HG02852 (cell line): ENCODE data around the gene SAMD4A.

Source experiments
- ATAC-seq: cut with Tn5 transposase; IDR thresholded peaks from one replicate; pipeline ENCODE4 v1.9.1; 2021; ENCODE audit warnings: mild to moderate bottlenecking, moderate library complexity; ENCODE audit not compliant: unreplicated experiment

The SAMD4A gene

GRCh38 chr14:54676812-54677708 is 110.1 kb downstream of the SAMD4A start:
- ATAC-seq = no peak

- no peak for ATAC-seq
These were observed 113.7 kb downstream of the SAMD4A start for GRCh38 chr14:54680651-54681050.

GRCh38 chr14:54681811-54682261 is 114.9 kb downstream of the SAMD4A start:
- no peak for ATAC-seq

DNA sequence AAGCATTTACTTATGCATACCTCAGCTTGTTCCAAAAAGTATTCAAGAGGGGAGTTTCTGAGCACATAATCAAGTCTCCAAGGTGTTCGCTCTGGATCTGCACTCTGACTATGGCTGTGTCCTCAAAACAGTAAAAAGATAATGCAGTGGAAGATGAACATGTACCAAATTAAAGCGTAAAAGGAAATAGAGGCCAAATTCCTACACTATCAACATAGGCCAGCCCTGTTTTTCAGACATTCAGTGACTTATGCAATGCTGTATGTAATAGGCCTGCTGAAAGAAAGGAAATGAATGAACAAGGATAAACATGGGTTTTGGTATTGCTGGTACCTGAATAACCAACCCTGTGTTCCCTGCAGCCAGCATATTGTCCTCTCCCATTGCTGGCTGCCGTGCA is 115.7 kb downstream of the SAMD4A start:
- ATAC-seq = no peak

- ATAC-seq = no peak
These were observed 117.2 kb downstream of the SAMD4A start for GRCh38 chr14:54683882-54684794.

DNA sequence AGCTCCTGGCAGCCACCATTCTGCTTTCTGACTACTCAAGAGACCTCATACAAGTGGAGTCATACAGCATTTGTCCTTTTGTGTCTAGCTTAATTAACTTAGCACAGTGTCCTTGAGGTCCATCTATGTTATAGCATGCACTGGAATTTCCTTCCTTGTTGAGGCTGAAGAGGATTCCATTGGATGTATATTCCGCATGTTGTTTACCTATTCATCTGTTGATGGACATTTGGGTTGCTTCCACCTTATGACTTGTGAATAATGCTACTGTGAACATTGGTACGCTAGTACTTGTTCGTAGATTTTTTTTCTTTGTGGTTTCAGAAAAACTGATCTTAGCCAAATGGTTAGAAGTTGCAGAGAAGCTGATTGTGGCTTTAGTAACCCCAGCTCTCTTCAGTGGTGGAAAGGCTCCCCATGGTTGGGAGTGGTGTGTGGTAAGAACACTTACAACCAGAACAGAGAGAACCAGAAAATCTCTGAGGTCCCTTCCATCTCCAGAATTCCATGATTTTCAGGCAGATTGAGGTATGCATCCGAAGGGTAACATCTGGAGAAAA is 118.4 kb downstream of the SAMD4A start:
- ATAC-seq = no peak

DNA sequence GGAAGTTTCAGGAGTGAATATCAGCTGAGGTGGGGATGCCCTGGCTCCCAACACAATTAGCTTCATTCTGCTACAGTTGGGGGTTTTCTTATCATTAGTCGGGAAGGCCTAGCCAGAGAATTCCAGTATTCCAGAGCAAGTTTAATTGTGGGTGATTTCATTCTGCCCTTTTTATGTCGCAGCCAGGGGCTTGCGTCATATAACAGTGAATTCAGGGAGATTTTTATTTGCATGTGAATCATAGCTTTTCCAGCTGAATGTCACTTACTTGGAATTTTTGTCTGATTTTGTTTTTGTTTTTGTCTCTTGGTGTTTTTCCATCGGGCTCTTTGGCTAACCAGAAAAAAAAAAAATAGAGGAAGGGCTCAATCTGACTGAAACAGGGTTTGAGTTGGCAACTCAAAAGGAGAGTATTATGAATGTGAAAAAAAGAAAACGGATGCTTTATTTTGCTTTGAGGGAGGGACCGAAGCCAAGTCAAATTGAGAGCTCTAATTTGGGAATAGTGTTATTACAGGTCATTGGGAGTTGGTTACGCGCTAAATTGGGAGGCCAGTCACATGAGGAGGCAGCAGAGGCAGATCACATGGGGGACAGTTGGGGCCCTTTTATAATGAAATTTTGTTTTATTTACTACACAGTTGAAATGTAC is 119.4 kb downstream of the SAMD4A start:
- no peak for ATAC-seq

- no peak for ATAC-seq
These were observed 120.2 kb downstream of the SAMD4A start for GRCh38 chr14:54686871-54687749.

- no peak for ATAC-seq
These were observed 120.8 kb downstream of the SAMD4A start for GRCh38 chr14:54687750-54688119.

GRCh38 chr14:54688229-54688628 is 121.3 kb downstream of the SAMD4A start:
- ATAC-seq = no peak

DNA sequence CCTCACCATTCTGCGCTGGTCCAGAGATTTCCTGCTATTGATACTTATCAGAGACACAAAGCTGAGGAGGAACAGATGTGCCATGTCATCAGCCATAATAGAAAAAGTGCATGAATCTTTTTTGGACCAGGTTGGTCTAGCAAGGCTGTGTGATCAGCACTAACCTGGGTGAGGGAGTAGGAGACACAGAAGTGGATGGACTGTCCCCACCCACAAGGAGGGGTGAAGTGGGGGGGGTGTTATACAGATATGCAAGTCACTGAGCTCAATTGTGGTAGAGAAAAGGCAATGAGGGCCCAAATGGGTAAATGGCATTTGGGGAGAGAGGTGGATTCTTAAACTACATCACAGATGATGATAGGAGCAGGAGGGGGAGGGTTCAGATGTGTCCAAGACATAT is 123.0 kb downstream of the SAMD4A start:
- no peak for ATAC-seq

GRCh38 chr14:54690887-54691286 is 124.0 kb downstream of the SAMD4A start:
- ATAC-seq = no peak

GRCh38 chr14:54691525-54692283 is 124.8 kb downstream of the SAMD4A start:
- ATAC-seq = no peak

DNA sequence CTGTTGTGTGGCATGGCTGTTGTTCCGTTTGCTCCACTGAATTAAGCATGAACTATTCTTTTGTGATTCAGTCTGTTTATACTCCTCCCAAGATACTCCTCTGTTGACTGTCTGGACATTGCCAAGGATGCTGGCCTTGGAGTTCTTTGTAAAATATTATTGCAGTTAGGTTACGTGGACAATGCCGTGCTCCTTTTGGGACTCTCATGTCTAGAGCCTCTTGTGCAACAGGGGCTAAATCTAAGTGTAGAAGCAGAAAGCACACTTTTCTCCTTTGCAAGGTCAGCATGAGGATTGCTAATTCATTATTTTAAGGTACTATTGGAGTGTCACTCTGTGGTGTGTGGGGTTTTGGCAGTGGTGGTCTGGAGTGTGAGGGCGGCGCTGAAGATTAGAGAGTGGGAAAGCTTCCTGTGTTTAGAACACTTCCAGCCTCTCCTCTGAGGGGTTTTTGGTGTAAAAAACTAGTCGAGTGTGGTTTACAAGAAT is 125.4 kb downstream of the SAMD4A start:
- no peak for ATAC-seq

DNA sequence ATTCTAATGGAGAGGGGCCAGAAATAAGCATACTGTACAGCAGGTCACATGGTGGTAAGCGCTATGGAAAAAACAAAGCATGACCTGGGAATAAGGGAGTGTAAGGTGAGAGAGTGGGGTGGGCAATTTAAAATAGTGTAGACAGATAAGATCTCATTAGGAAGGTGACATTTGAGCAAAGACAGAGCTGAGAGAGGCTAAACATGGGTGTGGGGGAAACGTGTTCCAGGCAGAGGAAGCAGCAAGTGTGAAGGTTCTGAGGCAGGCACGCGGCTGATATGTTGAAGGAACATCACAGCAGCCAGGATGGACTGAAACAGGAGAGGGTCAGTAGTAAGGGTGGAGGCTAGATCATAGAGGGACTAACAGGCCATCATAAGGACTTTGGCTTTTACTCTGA is 126.8 kb downstream of the SAMD4A start:
- no peak for ATAC-seq

DNA sequence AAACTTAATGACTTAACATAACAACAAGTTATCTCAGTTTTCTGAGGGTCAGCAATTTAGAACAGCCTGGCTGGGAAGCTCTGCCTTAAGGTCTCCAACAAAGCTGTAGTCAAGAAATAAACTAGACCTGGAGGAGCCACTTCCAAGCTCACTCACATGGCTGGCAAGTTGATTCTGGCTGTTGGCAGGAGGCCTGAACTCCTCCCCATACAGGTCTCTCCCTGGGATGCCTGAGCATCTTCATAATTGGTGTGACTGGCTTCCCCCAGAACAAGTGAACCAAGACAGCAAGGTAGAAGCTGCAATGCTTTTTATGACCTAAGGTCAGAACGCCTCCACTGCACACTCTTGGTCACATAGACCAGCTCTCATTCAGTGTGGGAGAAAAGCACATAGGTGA is 128.3 kb downstream of the SAMD4A start:
- ATAC-seq = no peak

- ATAC-seq = no peak
These were observed 130.1 kb downstream of the SAMD4A start for GRCh38 chr14:54697001-54697400.

- ATAC-seq = no peak
These were observed 130.9 kb downstream of the SAMD4A start for GRCh38 chr14:54697803-54698202.

- no peak for ATAC-seq
These were observed 131.6 kb downstream of the SAMD4A start for GRCh38 chr14:54698501-54698900.
